ENCODE results near the gene DHX40.

Gene DHX40

DNA sequence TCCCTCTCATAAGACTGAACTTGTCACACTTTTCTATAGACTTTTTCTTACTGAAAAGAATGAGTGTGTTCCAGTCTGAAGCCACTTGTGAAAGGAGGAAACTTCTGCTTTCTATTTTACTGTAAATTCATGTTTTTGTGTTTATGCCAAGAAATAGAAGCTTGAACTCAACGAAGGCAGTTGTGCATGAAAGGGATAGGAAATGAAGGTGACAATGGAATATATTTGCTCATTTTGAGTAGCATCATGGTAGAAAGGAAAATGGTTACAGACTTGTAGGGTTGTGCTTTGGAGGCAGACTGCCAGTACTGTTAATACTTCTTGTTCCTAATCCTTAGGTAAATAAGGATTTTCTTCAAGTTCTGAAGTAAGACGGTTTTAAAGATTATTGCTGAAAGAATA is 62.4 kb downstream of the DHX40 start:
- Mint-ChIP-seq H3K4me1 (ENCODE audit: low read depth) (peaks cover 50% of the 10 kb centered on the region), H3K36me3 (ENCODE audit: low read depth) (peaks cover 31% of the 10 kb centered on the region)

GRCh38 chr17:59629174-59629573 is 63.8 kb downstream of the DHX40 start:
- peaks cover 24% of the 10 kb centered on the region for H3K36me3 Mint-ChIP-seq (ENCODE audit: low read depth)
- no peaks in the 10 kb centered on the region for H3K9me3 Mint-ChIP-seq
- H3K4me1 Mint-ChIP-seq (ENCODE audit: low read depth) = peaks cover 50% of the 10 kb centered on the region
- no peak overlapping the region for H3K27ac Mint-ChIP-seq
- H3K4me3 Mint-ChIP-seq = no peak overlapping the region
- H3K27me3 Mint-ChIP-seq (ENCODE audit: low read depth) = no peaks in the 10 kb centered on the region

More for the DNA sequence above, 62.4 kb downstream of the DHX40 start:
- no peaks in the 10 kb centered on the region for H3K9me3 Mint-ChIP-seq
- no peak overlapping the region for H3K4me3 Mint-ChIP-seq
- H3K27ac Mint-ChIP-seq = peak overlapping the region; percentile 53
- H3K27me3 Mint-ChIP-seq (ENCODE audit: low read depth) = no peaks in the 10 kb centered on the region

DNA sequence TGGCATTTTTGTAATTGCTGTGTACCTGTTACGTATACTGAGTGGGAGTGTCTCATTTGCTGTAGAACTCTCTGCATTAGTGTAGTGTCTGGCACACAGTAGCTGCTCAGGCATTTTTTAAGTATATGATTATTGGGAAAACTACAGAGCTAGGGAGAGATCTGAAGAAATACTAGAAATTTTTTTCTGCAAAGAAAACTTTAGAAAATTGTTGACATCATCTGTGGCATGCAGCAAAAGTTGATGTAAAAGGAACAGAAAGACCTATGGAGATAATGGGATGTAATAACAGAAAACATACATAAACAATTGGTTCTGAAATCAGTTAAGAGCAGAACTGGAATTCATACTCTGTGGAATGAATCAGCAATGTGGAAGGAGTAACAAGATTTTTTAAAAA is 65.9 kb downstream of the DHX40 start:
- Mint-ChIP-seq H3K4me3 (no peak overlapping the region), H3K27me3 (ENCODE audit: low read depth) (no peaks in the 10 kb centered on the region), H3K27ac (no peak overlapping the region), H3K4me1 (ENCODE audit: low read depth) (peaks cover 52% of the 10 kb centered on the region), H3K9me3 (no peaks in the 10 kb centered on the region), H3K36me3 (ENCODE audit: low read depth) (peaks cover 24% of the 10 kb centered on the region)

DNA sequence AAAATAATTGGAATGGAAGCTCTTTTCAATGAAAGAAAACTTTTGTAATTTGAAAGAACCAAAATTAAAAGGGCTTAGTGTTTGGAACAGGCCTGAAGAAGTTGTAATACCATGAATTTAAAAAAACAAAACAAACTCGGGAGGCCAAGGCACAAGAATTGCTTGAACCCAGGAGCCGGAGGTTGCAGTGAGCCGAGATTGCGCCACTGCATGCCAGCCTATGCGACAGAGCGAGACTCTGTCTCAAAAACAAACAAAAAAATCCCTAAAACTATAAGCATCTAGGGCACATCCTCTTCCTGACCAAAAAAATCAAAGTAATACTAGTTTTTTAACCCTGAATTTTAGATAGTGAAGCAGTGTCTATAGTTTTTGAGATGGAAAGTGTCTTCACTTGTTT is 67.0 kb downstream of the DHX40 start:
- Mint-ChIP-seq H3K36me3 (ENCODE audit: low read depth) (peaks cover 23% of the 10 kb centered on the region), H3K4me1 (ENCODE audit: low read depth) (peaks cover 51% of the 10 kb centered on the region), H3K27ac (no peak overlapping the region), H3K4me3 (no peak overlapping the region), H3K9me3 (no peaks in the 10 kb centered on the region), H3K27me3 (ENCODE audit: low read depth) (no peaks in the 10 kb centered on the region)

DNA sequence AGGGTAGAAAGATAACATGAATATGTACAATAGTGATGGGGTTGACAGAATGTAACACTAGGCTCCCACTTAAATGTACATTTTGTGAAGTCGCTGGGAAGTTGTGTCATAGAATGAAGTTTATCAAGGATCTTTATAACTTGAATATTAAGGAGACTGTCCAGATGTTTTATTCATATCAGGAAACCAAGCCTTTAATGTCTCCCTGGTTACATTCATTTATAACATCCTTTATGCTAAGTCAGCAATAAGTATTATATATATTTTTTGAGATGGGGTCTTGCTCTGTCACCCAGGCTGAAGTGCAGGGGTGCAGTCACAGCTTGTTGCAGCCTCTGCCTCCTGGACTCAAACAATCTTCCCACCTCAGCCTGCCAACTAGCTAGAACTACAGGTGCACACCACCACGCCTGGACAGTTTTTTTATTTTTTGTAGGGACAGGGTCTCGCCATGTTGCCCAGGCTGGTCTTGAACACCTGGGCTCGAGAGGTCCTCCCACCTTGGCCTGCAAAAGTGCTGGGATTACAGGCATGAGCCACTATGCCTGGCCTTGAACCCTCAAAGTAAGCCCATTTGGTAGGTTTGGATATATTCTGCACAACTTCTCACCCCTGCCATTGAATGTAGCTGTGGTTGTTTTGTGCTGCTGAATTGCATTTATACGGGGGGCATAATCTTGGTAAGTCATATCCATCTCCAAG is 68.4 kb downstream of the DHX40 start:
- Mint-ChIP-seq H3K4me3 (no peak overlapping the region), H3K4me1 (ENCODE audit: low read depth) (peaks cover 45% of the 10 kb centered on the region), H3K9me3 (no peaks in the 10 kb centered on the region), H3K36me3 (ENCODE audit: low read depth) (peaks cover 18% of the 10 kb centered on the region), H3K27me3 (ENCODE audit: low read depth) (no peaks in the 10 kb centered on the region), H3K27ac (peak overlapping the region; percentile 15)

GRCh38 chr17:59634632-59635541 is 69.5 kb downstream of the DHX40 start:
- Mint-ChIP-seq H3K27ac (peak overlapping the region; percentile 27), H3K27me3 (ENCODE audit: low read depth) (no peaks in the 10 kb centered on the region), H3K4me1 (ENCODE audit: low read depth) (peaks cover 44% of the 10 kb centered on the region), H3K9me3 (no peaks in the 10 kb centered on the region), H3K4me3 (peak overlapping the region; percentile 10), H3K36me3 (ENCODE audit: low read depth) (peaks cover 13% of the 10 kb centered on the region)

- H3K27ac Mint-ChIP-seq = peak overlapping the region; percentile 45
These were observed 72.4 kb downstream of the DHX40 start for GRCh38 chr17:59637611-59638310.

DNA sequence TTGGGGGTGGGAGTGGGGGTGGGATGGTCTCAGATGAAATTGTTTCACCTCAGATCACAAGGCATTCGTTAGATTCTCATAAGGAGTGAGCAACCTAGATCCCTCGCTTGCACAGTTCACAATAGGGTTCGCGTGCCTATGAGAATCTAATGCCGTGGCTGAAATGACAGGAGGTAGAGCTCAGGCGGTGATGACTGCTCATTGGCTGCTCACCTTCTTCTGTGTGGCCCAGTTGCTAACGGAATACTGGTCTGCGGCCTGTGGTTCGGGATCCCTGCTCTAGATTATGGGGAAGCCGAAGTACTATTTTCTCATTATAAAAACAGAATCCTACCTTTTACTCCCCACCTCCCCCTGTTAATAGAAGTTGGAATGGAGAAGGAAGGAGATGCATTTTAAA is 73.1 kb downstream of the DHX40 start:
- Mint-ChIP-seq H3K9me3 (no peaks in the 10 kb centered on the region), H3K4me3 (no peak overlapping the region), H3K4me1 (ENCODE audit: low read depth) (peaks cover 52% of the 10 kb centered on the region), H3K36me3 (ENCODE audit: low read depth) (peaks cover 6% of the 10 kb centered on the region), H3K27me3 (ENCODE audit: low read depth) (no peaks in the 10 kb centered on the region), H3K27ac (no peak overlapping the region)

More at GRCh38 chr17:59637611-59638310, 72.4 kb downstream of the DHX40 start:
- no peaks in the 10 kb centered on the region for H3K27me3 Mint-ChIP-seq (ENCODE audit: low read depth)
- H3K9me3 Mint-ChIP-seq = no peaks in the 10 kb centered on the region
- peaks cover 3% of the 10 kb centered on the region for H3K36me3 Mint-ChIP-seq (ENCODE audit: low read depth)
- H3K4me1 Mint-ChIP-seq (ENCODE audit: low read depth) = peaks cover 51% of the 10 kb centered on the region
- H3K4me3 Mint-ChIP-seq = no peak overlapping the region

DNA sequence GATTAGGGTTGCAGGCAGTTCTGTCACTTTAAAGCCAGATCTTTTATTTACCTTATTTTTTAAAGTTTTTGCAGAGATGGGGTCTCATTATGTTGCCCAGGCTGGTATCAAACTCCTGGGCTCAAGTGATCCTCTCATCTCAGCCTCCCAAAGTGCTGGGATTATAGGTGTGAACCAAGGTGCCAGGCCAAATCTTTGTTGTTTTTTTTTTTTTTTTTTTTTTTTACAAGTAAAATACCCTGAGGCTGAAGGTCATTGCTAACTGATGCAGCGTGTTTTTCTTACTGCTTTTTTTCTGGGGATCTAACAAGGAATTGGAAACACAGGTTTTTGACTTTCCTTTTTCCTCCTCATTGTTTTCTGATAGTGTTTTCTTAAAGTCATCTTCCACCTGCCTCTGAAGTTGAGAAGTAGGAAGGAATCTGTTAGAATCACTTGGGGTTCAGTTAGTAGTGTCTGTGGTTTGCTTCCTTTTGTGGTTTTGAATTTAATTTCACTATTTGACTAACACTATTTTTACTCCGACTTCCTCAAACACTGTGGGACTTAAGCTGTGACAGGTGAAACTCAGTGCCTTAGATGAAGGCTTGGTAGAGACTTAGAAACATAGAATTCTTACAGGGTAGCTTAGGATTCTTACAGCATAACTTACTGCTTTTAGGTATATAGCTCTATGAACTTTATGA is 76.5 kb downstream of the DHX40 start:
- peaks cover 41% of the 10 kb centered on the region for H3K4me1 Mint-ChIP-seq (ENCODE audit: low read depth)
- H3K4me3 Mint-ChIP-seq = peak overlapping the region; percentile 47
- H3K27me3 Mint-ChIP-seq (ENCODE audit: low read depth) = no peaks in the 10 kb centered on the region
- peak overlapping the region; percentile 76 for H3K27ac Mint-ChIP-seq
- peaks cover 22% of the 10 kb centered on the region for H3K36me3 Mint-ChIP-seq (ENCODE audit: low read depth)
- no peaks in the 10 kb centered on the region for H3K9me3 Mint-ChIP-seq

- Mint-ChIP-seq H3K9me3 (no peaks in the 10 kb centered on the region), H3K36me3 (ENCODE audit: low read depth) (peaks cover 27% of the 10 kb centered on the region), H3K27ac (peak overlapping the region; percentile 76), H3K4me1 (ENCODE audit: low read depth) (peaks cover 43% of the 10 kb centered on the region), H3K27me3 (ENCODE audit: low read depth) (no peaks in the 10 kb centered on the region), H3K4me3 (peak overlapping the region; percentile 47)
These were observed 77.2 kb downstream of the DHX40 start for GRCh38 chr17:59642565-59642964.

DNA sequence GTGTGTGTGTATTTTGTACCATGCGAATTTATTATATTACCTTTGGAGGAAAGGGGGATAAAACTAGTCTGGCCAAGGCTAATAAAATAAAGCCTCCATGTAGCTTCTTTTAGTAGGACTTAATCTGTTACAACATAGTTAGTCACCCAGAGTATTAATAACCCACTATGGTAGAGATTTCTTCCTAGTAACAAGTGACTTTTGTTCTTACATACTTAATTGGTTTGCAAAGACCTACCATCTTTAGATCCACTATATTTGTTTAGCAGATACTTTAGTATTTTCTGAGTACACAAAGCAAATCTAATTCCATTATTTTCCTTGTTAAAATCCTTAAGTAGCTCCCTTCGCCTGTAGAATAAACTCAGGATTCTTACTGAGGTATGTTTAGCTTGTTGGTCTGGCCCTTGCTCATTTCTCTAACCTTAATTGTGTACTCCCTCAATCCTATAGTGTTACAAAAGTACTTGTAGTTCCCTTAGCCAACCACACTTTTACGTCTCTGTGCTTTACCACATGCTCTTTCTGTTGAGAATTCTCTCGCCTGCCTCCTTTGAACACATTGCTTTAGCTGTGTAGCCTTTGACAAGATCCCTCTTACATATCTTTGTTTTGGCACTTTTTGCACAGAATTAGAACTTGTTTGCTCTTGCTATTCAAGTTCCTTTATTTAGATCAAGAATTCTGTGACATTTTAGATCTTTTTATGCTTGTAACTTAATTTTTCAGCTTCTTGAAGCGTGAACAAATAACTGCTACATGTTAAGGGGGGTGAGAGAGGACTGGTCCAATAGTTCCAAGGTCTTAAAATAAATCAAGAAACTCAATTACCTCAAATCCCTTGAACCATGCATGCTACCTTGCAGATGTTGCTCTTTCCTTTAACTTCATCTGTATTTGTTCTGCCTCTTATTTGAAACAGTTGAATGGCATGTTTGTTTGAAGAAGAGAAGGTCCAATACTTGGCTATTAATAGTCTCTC is 78.0 kb downstream of the DHX40 start:
- H3K4me3 Mint-ChIP-seq = no peak overlapping the region
- no peaks in the 10 kb centered on the region for H3K9me3 Mint-ChIP-seq
- peaks cover 41% of the 10 kb centered on the region for H3K4me1 Mint-ChIP-seq (ENCODE audit: low read depth)
- H3K27ac Mint-ChIP-seq = no peak overlapping the region
- H3K36me3 Mint-ChIP-seq (ENCODE audit: low read depth) = peaks cover 32% of the 10 kb centered on the region
- no peaks in the 10 kb centered on the region for H3K27me3 Mint-ChIP-seq (ENCODE audit: low read depth)

- Mint-ChIP-seq H3K4me1 (ENCODE audit: low read depth) (peaks cover 37% of the 10 kb centered on the region), H3K27me3 (ENCODE audit: low read depth) (no peaks in the 10 kb centered on the region), H3K36me3 (ENCODE audit: low read depth) (peaks cover 46% of the 10 kb centered on the region), H3K27ac (no peak overlapping the region), H3K4me3 (no peak overlapping the region), H3K9me3 (no peaks in the 10 kb centered on the region)
These were observed 81.9 kb downstream of the DHX40 start for GRCh38 chr17:59647288-59647687.

- Mint-ChIP-seq H3K4me3 (no peak overlapping the region), H3K4me1 (ENCODE audit: low read depth) (peaks cover 29% of the 10 kb centered on the region), H3K27me3 (ENCODE audit: low read depth) (no peaks in the 10 kb centered on the region), H3K27ac (no peak overlapping the region), H3K36me3 (ENCODE audit: low read depth) (peaks cover 50% of the 10 kb centered on the region), H3K9me3 (no peaks in the 10 kb centered on the region)
These were observed 84.5 kb downstream of the DHX40 start for GRCh38 chr17:59649886-59650285.
